Activated naive CD4-positive, alpha-beta T cell treated with anti-CD3 and anti-CD28 coated beads for 36 hours (primary cell): Measurements from ENCODE around the gene GARS1. TPM values are rescaled to one million over a fixed set of nuclear protein-coding genes. Genes with fewer than 3 reads are reported as not detected.

Experiments
- CTCF ChIA-PET: fragments of 350-600 bp; sonication (Branson Sonifier 250); formaldehyde crosslinking; loops from one replicate; lab custom pipeline; 2021; ENCODE audit warnings: antibody characterized with exemption; lab: Charles Lee
- DNase-seq: peaks from one replicate; pipeline ENCODE4 v3.0.0-alpha.2; 2020
- H3K27ac Mint-ChIP-seq: one replicate; pipeline ENCODE4 v1.8.0; 2021; ENCODE audit warnings: mild to moderate bottlenecking, mixed read lengths
- H3K27me3 Mint-ChIP-seq: one replicate; pipeline ENCODE4 v1.8.0; 2021; ENCODE audit warnings: low read depth, mixed read lengths
- H3K36me3 Mint-ChIP-seq: one replicate; pipeline ENCODE4 v1.8.0; 2021; ENCODE audit warnings: low read depth, mixed read lengths
- H3K4me1 Mint-ChIP-seq: one replicate; pipeline ENCODE4 v1.8.0; 2021; ENCODE audit warnings: low read depth, mixed read lengths
- H3K4me3 Mint-ChIP-seq: one replicate; pipeline ENCODE4 v1.8.0; 2021; ENCODE audit warnings: mild to moderate bottlenecking, moderate library complexity, mixed read lengths
- H3K9me3 Mint-ChIP-seq: one replicate; pipeline ENCODE4 v1.8.0; 2021; ENCODE audit warnings: mixed read lengths
- intact Hi-C: fragments of 100-400 bp; cut with micrococcal nuclease; formaldehyde crosslinking; loops from one replicate; pipeline ENCODE4 v1.15.1; 2023
- total RNA-seq, 2 experiments: library from RNA; stranded (reverse); gene quantifications; one replicate each; pipeline ENCODE4 v1.2.3, GENCODE V29; 2021

The GARS1 gene
- total RNA-seq, 2 experiments from 2014 or later, result 367 to 385 TPM

DNA sequence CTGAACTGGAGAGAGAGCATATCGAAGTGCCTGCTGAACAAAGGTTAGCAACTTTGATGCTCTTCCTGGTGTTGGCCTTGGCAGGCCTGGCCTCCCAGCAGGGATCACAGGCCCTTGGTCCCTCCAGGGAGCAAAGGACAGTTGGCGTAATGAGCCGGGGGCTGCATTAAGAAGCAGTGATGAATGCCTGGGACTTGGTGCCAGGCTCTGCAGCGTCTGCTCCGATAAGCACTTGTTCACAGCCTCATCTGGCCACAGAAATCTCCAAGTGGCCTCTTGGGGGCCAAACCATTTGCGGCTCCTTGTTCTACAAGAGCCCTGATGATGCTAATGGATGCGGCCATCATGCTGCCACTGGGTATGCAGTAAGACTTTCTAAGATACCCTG, 55.7 kb downstream of the GARS1 start:
- Mint-ChIP-seq H3K36me3 (peaks cover 2% of the 10 kb centered on the region), H3K4me3 (no peak overlapping the region), H3K4me1 (no peaks in the 10 kb centered on the region), H3K27me3 (no peaks in the 10 kb centered on the region), H3K27ac (no peak overlapping the region), H3K9me3 (no peaks in the 10 kb centered on the region)
- no peak for DNase-seq
- CTCF ChIA-PET, result no interaction called here
- intact Hi-C loops, result no loop called here

DNA sequence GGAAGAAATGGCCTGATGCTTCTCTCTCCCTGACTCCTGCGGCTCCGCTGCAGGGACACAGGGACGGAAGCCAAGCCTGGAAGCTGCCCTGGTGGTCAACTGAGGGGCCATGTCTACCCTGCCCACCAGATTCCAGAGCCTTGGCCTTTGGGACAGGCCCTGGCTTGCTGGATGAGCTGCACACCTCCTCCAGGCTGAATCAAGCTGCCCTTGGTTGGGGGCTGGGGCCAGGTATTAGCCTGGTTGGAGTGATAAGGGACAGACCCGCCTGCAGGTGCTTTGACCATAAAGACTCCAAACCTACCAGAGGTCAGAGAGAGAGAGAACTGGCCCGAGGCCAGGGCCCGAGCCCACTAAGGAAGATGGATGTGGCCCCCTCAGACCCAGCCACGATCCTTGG, 57.5 kb downstream of the GARS1 start:
- Mint-ChIP-seq H3K36me3 (no peaks in the 10 kb centered on the region), H3K4me3 (no peak overlapping the region), H3K27me3 (no peaks in the 10 kb centered on the region), H3K9me3 (no peaks in the 10 kb centered on the region), H3K27ac (no peak overlapping the region), H3K4me1 (no peaks in the 10 kb centered on the region)
- CTCF ChIA-PET, result no interaction called here
- no peak for DNase-seq
- intact Hi-C loops, result no loop called here

DNA sequence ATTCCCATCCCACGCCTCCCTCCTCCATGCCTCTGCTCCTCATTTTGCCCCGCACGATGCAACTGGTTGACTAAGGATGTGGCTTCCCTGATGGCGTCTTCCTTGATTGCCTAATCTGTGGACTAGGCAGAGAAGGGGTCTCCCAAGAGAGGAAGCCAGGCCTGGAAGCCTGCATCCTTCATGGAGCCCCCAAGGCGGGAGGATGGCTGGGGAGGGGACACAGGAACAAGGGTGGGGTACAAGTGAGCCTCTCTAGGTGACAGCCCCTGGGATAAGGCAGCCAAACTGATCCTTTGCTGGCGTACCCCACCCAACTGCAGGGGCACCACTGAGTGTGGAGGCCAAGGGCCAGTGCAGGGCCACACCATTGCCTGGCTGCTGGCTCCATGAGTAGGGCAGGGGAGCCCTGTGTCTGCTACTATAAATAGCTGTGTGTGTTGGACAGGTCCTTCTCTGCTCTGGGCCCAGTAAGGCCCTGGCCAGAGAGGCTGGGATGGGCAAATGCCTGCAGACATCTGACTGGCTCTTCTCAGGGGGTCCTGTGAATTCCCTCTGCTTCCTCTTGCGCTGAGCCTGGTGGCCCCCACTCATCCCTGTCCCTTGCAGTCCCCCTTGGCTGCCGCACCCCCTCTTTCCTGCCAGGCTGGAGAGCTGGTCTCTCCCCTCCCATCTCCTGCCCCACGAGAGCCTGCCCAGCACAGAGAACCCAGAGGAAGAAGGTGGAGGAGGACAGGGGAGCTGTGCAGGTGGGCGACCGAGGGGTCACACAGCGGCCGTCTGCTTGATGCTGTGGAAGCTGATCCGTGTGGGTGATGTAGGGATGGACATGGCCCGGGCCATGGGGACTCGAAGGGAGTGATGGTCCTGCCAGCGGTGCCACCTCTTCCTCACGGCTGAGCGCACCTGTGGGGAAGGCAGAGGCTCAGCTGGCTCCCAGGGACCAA, 58.3 kb downstream of the GARS1 start:
- H3K36me3 Mint-ChIP-seq, result no peaks in the 10 kb centered on the region
- no peaks in the 10 kb centered on the region for H3K4me1 Mint-ChIP-seq
- H3K27me3 Mint-ChIP-seq, result no peaks in the 10 kb centered on the region
- no peak for DNase-seq
- H3K4me3 Mint-ChIP-seq, result no peak overlapping the region
- H3K27ac Mint-ChIP-seq, result no peak overlapping the region
- H3K9me3 Mint-ChIP-seq, result no peaks in the 10 kb centered on the region
- intact Hi-C loops, result no loop called here
- CTCF ChIA-PET, result no interaction called here

DNA sequence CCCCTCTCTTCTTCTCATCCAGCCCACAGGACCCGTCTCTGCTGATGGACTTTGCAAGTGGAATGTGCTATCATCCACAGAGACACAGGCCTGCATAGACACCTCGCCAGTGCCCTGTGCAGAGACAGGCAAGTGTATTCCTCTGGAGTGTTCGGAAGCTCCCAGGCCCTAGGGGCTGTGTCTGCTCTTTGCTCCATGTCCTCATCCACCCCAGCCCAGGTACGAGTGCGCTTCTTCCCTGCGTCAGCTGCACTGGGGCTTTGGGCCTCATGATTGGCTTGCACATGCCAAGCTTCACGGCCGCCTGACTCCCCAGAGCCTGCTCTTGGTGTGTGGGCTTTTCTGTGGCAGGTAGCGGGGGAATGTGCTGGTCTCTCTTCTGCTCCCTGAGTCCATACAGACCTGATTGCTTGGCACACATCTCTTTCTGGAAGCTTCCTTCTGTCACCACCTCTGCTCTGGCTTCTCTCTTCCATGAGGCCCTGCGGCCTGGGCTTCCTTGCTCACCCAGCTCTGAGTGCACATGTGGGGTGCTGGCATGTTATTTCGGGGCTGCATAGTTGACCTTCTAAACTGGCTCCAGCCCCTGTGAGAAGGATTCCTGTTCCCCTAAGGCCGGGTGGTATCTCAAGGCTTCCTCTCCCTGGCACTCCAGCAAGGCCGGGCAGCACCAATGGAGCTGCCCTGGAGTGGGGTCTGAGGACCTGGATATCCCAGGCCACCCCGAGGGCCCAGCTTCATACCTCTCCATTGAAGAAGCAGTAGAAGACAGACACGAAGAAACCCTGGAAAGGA, 59.8 kb downstream of the GARS1 start:
- no peak overlapping the region for H3K27ac Mint-ChIP-seq
- H3K27me3 Mint-ChIP-seq, result no peaks in the 10 kb centered on the region
- H3K4me3 Mint-ChIP-seq, result no peak overlapping the region
- H3K36me3 Mint-ChIP-seq, result no peaks in the 10 kb centered on the region
- CTCF ChIA-PET, result interaction anchor here (1.4 kb wide), 1 partner anchor 86 kb away, joined by 4 read pairs; no protein-coding TSS in a partner anchor
- DNase-seq, result no peak
- H3K9me3 Mint-ChIP-seq, result no peaks in the 10 kb centered on the region
- intact Hi-C loops, result no loop called here
- no peaks in the 10 kb centered on the region for H3K4me1 Mint-ChIP-seq

DNA sequence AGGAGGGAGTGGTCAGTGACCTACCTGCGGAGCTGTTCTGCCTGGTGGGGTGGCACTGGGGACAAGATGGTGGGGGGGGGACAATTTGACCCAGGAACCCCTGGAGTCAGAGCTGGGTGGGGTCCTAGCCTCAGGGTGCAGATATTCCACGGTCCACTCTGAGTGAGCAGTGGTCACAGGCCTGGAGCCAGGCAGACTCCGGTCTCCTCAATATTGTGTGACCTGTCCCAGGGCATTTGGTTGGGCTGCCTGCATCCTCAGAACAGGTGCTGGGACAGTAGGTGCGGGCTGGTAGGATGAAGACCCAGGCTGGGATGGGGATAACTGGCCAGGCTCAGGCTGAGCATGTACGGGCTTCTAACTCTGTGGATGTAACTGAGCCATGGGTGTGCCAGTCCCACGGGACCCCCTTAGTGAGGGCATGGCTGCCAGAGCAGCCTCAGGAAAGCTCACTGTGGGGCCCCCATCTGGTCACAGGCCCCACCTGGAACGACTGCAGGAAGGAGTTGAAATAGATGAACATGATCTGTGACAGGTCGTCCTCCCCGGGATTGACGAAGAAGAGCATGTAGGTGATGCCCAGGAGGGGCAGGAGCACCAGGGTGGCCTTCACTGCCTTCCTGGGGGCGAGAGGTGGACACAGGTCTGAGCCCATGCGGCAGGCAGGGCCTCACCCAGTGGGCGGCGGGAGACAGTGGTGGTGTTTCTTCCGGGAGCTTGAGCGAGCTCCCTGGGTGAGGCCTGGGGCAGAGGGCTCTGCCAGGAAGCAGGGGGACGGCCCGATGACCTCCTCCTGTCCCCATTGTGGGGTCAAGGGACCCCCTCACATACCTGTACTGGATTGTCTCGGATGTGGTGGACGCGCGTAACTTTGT, 60.7 kb downstream of the GARS1 start:
- CTCF ChIA-PET, result interaction anchor here (1.4 kb wide), 1 partner anchor 85 kb away, joined by 4 read pairs; no protein-coding TSS in a partner anchor
- DNase-seq, result no peak
- H3K27me3 Mint-ChIP-seq, result no peaks in the 10 kb centered on the region
- no peak overlapping the region for H3K4me3 Mint-ChIP-seq
- intact Hi-C loops, result no loop called here
- H3K27ac Mint-ChIP-seq, result no peak overlapping the region
- no peaks in the 10 kb centered on the region for H3K4me1 Mint-ChIP-seq
- no peaks in the 10 kb centered on the region for H3K36me3 Mint-ChIP-seq
- no peaks in the 10 kb centered on the region for H3K9me3 Mint-ChIP-seq

DNA sequence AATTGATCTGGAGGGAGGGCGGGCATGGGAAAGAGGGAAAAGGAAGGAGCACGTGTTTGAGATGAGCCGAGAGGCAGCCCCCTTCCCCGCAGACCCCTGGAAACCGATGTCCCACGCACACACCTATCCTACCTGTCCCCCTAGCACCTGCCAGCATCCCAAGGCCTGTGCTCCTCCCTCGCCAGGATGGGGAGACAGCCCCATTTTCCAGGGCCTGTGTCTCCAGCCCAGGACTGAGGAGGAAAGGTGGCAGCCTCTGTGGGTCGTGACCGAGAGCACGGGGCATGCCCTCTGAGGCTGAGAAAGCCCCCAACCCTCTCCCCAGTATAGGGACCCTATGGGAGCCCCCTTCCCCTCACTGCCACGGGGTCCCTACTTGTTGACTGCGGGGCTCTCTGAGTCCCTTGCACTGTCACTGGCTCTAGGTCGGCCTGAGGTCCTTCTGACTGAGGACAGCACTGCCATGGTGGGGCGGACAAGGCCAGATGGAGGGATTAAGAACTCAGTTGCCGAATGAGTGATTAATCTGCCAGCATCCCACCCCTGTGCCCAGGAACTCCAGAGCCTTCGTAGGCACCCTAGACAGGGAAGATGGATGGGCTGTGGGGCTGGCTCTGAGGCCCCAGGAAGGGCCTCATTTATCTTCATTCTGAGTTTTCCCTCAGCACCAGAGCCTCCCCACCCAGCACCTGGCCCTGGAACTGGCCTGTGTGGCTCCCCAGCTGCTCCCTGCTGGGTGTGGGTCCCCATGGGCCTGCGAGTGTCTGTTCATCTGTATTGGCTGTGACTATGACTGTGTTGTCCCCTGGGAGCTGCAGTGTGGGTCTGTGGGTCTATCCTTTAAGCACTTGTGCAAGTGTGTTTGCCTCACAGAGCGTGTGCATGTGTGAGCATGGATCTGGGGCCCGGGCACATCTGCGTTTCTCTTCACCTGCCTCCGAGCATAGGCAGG, 61.6 kb downstream of the GARS1 start:
- H3K4me3 Mint-ChIP-seq, result no peak overlapping the region
- no peaks in the 10 kb centered on the region for H3K27me3 Mint-ChIP-seq
- CTCF ChIA-PET, result no interaction called here
- no peaks in the 10 kb centered on the region for H3K36me3 Mint-ChIP-seq
- H3K4me1 Mint-ChIP-seq, result no peaks in the 10 kb centered on the region
- DNase-seq, result no peak
- no peaks in the 10 kb centered on the region for H3K9me3 Mint-ChIP-seq
- intact Hi-C loops, result no loop called here
- H3K27ac Mint-ChIP-seq, result no peak overlapping the region

DNA sequence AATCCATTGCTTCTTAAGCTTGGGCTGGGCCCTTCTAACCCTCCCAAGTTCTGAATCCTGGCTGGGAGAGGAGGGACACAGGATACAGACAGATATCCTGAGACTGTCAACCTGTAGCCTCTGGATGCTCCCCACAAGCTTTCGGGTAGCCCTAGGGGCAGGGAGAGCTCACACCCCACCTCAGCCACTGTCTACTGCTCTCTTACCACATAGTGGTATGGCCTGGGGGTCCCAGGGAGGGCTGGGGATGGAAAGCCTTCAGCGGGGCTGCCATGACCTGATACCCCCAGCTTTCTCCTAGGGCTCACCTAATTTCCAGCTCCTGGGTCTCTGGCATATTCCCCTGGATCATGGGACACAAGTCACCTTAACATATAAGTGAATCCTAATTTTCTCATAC, 62.5 kb downstream of the GARS1 start:
- no peaks in the 10 kb centered on the region for H3K4me1 Mint-ChIP-seq
- H3K36me3 Mint-ChIP-seq, result no peaks in the 10 kb centered on the region
- intact Hi-C loops, result no loop called here
- H3K27me3 Mint-ChIP-seq, result no peaks in the 10 kb centered on the region
- DNase-seq, result no peak
- CTCF ChIA-PET, result no interaction called here
- H3K4me3 Mint-ChIP-seq, result no peak overlapping the region
- H3K9me3 Mint-ChIP-seq, result no peaks in the 10 kb centered on the region
- no peak overlapping the region for H3K27ac Mint-ChIP-seq

DNA sequence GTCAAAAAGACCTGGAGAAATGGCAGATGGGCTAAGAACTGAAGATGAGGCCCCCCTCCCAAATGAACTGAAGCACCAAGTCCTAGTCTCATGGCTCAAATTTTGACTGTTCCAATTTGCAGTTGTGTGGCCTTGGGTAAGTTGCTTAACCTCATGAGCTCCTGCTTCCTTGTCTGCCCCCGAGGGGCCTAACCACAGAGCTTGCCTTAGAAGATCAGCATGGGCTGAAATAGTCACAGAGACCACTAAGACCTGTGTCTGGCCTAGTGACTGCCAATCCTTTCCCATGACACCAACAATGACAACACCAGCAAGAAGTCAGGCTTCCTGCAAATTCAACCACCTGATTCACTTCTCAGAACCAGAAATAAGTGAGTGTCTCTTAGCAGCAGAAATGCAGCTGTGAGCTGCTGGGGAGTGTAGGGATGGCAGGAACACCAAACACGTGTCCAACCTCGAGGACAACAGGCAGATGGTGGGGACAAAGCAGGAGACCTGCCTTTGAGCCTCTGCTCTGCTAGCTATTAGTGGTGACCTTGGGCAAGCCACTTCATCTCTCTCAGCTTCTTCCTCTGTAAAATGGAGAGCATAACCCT, 63.9 kb downstream of the GARS1 start:
- H3K4me1 Mint-ChIP-seq, result no peaks in the 10 kb centered on the region
- no peak overlapping the region for H3K4me3 Mint-ChIP-seq
- H3K36me3 Mint-ChIP-seq, result no peaks in the 10 kb centered on the region
- CTCF ChIA-PET, result interaction anchor here (0.9 kb wide), 1 partner anchor 81 kb away, joined by 5 read pairs; no protein-coding TSS in a partner anchor
- intact Hi-C loops, result no loop called here
- H3K27ac Mint-ChIP-seq, result no peak overlapping the region
- no peaks in the 10 kb centered on the region for H3K9me3 Mint-ChIP-seq
- no peak for DNase-seq
- H3K27me3 Mint-ChIP-seq, result no peaks in the 10 kb centered on the region

DNA sequence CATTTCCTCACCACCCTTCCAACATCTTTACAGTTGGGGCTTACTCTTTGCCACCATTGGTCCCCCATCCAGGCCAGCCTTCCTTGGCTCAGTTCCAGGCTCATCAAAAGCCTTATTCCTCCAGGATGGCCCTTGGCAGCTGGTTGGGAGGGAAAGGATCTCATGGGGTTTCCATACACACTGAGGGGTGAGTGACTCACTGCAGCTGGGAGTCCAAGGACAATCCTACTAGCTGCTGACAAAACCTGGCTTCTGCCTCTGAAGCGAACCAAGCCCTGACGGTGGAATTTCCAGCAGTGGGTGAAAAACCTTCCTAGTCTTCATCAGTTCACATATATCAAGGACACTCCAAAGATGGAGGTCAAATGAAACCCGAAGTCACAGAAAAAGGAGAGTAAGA, 64.6 kb downstream of the GARS1 start:
- H3K27ac Mint-ChIP-seq, result no peak overlapping the region
- intact Hi-C loops, result no loop called here
- H3K36me3 Mint-ChIP-seq, result no peaks in the 10 kb centered on the region
- no peaks in the 10 kb centered on the region for H3K4me1 Mint-ChIP-seq
- no peak for DNase-seq
- H3K27me3 Mint-ChIP-seq, result no peaks in the 10 kb centered on the region
- no peak overlapping the region for H3K4me3 Mint-ChIP-seq
- H3K9me3 Mint-ChIP-seq, result no peaks in the 10 kb centered on the region
- CTCF ChIA-PET, result interaction anchor here (0.9 kb wide), 1 partner anchor 81 kb away, joined by 5 read pairs; no protein-coding TSS in a partner anchor

DNA sequence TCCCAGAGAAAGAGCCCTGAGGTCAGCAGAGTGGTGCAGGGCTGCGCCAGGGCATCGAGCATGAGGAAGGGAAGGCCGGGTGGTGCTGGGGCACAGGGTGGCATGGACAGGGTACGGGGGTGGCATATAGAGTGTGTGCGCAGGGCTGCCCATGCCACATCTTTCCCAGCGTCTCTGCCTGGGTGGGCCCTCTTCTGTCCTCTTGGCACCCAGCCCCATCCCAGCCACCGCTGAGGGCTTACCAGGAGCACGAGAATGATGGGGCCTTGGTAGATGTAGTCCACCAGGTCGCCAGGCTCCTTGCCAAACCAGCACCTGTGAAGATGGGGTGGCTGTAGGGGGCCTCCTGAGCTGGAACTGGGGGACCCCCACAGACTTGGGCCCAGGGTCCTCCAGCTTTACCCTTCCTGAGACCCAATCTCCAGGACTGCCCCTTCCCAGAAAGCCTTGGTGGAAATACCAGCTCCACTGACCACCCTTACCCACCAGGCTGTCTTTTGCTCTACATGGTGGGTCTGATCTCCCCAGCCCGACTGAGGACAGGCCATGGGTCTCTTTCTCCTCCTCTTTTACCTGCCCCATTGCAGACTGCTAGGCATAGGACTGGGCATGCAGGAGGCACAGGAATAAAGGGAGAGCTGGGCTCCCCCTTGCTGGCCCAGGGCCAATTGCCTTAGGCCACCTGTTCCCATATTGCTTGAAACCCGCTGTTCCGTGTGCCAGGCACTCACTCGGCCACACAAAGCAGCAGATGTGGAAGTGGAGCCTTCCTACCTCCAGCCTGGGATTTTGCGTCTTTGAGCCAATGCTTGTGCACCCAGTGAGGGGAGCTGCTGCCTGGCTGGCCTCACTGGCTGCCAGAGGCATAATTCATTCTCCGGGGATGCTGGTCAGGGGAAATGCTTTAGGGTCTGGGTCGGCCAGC, 65.9 kb downstream of the GARS1 start:
- Mint-ChIP-seq H3K27me3 (no peaks in the 10 kb centered on the region), H3K9me3 (no peaks in the 10 kb centered on the region), H3K27ac (no peak overlapping the region), H3K4me3 (no peak overlapping the region), H3K36me3 (no peaks in the 10 kb centered on the region), H3K4me1 (no peaks in the 10 kb centered on the region)
- no peak for DNase-seq
- intact Hi-C loops, result no loop called here
- CTCF ChIA-PET, result interaction anchor here (0.9 kb wide), 1 partner anchor 79 kb away, joined by 3 read pairs; no protein-coding TSS in a partner anchor
